Central memory CD4-positive, alpha-beta T cell (primary cell): ENCODE measurements around the gene ANGPT4.
"Not testable (repeated sequence)": the region's sequence is repeated elsewhere in the genome, so short reads cannot be mapped to it uniquely, and the experiment has no call there.

ENCODE experiments used
- DNase-seq: peaks from one replicate; pipeline ENCODE4 v3.0.0; 2022

The ANGPT4 gene

DNA sequence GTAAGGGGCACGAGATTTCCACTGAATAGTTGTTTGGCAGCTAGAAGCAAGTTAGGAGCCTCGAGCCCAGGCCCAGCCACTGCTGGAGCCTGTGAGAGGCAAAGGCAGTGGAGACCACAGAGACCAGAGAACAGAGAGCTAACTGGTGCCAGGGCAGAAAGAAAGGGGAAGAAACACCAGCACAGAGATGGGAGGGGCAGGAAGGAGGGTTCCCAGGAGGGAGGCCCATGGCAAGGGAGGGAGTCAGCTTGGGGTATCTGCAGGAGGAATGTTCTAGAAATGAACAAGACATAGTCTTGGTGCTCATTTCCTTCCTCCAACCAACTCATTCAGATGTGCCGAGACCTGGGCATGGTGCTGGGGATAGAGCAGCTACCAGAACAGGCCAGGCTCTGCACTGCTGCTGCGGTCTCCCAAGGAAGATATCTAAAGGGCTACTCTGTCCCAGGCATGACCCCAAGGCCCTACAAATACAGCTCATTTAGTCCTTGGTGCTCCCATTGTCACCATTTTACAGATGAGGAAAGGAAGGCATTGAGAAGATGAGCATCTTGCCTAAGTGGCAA is 10.7 kb downstream of the ANGPT4 start:
- DNase-seq: no peak

DNA sequence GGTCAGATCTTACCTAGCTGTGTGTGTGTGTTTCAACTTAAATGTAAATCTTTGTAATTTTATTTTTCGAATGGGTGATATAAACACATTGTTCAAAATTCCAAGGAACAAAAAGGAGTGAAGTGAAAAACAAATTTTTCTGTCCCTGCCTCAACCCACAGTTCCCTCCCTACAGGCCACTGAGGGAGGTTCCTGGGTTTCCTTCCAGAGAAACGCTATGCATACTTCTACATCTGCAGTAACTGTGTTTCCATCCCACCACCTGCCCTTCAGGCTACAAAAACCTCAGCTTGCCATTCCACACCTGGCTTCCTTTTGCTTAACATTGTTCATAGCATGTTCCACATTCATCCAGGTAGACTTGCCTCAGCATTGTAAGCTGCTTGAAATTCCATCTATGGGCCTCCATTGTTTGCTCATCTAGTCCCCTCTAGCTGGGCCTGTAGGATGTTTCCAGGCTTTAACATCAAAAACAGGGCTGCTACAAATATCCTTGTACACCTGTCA is 12.0 kb downstream of the ANGPT4 start:
- DNase-seq: no peak

DNA sequence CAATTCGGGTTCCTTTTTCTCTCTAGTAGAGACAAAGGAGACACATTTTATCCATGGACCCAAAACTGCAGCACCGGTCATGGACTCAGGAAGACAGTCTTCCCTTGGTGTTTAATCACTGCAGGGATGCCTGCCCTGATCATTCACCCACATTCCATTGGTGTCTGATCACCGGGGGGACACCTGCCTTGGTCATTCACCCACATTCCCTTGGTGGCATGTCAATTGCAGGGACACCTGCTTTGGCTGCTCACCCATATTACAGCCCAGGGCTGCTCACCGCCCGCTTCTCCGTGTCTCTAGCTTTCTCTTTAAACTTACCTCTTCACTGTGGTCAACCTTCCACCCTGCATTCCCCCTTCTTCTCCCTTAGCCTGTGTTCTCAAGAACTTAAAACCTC is 18.7 kb downstream of the ANGPT4 start:
- not testable (repeated sequence) for DNase-seq

DNA sequence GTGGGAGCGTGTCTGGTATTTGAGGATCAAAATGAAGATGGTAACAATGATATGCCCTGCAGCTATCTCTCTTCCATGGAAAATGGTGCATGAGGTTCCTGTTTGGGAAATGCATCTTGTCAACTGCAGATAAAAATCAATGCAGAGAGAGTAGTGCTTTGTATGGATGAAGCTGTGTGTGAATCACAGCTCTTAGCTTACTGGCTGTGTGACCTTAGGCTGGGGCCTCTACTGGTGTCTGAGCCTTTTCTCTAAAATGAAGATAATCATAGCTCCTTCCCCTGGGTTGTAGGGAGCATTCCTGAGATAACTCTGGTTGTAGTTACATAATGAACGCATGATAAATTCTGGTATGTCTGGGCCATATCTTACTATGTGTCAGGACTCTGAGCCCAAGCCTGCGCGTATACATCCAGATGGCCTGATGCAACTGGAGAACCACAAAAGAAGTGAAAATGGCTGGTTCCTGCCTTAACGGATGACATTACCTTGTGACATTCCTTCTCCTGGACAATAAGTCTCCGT is 19.6 kb downstream of the ANGPT4 start:
- DNase-seq: no peak

DNA sequence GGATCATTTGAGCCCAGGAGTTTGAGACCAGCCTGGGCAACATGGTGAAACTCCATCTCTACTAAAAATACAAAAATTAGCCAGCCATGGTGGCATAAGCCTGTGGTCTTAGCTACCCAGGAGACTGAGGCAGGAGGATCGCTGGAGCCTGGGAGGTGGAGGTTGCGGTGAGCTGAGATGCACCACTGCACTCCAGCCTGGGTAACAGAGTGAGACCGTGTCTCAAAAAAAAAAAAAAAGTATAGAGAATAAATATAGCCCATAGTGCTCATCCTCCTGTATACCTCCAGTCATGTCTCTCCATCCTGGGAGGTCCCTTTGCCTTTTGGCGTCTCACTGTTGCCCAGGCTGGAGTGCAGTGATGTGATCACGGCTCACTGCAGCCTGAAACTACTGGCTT is 23.8 kb downstream of the ANGPT4 start:
- not testable (repeated sequence) for DNase-seq

DNA sequence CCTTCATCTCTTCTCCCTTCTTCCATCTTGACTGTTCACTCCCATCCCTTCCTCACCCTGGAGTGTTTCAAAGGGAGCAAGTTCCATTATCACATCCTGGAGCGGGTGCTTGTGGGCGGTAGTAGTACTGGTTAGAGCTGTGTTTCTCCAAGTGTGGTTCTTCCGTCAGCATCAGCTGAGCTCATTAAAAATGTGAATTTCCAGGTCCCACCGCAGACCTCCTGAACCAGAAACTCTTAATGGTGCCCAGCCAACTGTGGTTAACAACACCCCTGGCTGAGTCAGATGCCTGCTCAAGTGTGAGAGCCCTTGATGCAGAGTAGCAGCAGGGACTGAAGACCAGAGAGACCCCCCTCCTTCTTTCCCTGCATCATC is 24.4 kb downstream of the ANGPT4 start:
- DNase-seq: no peak

DNA sequence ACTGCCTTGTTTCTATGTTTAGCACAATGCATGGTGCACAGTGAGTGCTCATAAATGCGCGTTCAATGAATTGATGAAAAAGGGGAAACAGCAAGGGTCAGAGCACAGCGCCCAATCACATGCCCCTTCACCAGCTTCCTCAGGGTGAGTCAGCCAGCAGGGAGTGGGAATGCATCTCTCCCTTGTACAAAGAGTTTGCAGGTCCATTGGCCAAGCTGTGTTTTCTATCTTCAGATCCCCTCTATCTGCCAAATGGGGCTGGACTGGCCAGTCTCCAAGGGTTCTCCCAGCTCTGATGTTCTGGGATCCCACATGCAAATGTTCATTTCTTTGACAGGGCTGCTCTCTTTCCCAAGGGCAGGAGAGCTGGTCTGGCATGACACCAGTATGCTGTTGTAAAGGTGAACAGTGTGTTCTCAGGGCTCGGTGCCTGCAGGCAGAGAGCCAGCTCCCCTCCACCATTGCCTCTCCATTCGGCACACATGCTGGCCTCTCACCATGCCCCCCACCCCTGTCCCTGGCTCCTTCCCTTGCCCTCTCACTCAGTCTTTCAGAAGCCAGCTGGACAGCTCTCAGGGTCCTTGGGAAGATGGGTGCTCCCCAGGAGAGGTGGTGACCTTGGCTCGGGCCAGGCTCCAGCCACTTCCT is 25.0 kb downstream of the ANGPT4 start:
- DNase-seq: no peak

DNA sequence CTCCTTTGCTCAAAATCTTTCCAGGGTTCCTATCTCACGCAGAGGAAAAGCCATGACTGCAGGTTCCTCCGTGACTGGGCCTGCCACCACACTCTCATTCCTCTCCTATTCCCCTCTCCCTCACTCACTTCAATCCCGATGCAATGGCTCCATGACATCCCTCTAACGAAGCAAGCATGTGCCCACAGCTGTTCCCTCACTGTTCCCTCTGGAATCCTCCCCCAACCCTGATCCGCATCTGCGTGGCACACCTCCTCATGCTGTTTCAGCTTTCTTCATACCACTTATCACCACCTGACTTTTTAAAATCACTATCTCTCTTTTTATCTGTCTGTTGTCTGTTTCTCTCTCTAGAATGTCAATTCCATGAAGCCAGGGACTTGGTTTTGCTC is 25.5 kb downstream of the ANGPT4 start:
- DNase-seq: no peak

DNA sequence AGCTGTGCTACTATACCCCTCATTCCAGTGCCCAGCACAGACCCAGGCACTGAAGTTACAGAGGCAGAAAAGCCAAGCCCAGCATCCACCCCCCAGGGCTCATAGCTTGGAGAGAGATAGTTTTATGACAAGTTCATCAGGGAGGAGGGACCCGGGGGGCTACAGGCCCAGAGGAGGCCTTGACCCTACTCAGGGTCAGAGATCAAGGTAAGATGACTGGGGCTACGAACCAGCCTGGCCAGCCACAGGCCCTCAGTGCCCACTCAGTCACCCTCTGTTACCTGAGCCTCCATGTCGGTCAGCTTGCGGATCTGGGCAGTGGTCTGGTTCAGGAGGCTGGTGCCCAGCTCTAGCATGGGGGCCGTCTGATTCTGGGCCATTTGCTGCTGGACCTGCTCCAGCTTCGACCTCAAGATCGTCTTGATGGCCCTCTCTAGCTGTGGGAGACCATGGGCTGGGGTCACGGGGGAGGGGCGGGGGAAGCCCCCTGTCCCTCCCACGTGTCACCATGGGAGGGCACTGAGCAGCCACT is 26.1 kb downstream of the ANGPT4 start:
- no peak for DNase-seq

DNA sequence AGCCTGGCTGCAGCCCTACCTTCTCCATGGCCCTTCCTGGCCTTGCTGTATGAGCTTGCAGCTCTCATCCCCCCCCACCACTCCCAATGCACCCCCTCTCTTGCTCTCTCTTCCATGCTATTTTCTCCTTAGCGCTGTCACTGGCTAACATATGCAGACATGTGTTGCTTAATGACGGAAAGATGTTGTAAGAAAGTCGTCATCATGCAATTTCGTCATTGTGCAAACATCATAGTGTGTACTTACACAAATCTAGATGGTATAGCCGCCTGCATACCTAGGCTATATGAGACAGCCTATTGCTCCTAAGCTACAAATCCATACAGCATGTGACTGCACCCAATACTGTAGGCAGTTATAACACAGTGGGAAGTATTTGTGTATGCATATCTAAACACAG is 27.0 kb downstream of the ANGPT4 start:
- no peak for DNase-seq

DNA sequence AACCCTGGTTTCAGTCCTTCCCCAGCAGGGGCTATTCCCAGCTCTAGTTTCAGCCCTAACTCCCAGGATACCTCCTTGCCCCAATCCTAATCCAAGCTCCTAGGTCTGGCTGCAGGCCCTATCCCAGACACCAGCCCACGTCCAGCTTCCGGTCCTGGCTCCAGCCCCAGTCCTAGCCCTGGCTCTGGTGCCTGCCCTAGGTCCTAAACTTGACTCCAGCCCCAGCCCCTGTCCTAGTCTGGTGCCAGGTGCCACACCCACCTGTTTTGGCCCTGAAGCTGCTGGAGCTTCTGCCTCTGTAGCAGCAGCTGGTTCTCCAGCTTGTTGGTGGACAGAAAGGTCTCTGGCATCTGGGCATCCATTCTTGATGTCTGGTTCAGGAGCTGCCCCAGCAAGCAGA is 28.1 kb downstream of the ANGPT4 start:
- no peak for DNase-seq

DNA sequence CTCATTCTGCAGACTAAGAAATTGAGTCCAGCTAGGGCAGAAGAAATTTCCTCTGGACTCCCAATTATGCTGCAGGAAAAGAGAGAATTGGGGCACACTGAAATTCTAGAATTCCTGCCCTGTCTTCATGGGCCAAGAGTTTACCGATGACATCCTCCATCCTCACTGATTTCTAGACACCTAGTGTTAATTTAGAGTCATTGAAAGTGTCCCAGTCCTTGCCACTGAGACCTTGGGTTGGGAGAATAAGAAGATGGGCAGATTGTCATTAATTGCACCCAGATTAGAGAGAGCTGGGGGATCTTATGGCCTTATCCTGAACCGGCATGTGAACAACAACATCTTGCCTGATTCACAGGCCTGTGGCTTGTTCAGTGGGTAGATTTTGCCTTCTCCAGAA is 29.0 kb downstream of the ANGPT4 start:
- DNase-seq: no peak

DNA sequence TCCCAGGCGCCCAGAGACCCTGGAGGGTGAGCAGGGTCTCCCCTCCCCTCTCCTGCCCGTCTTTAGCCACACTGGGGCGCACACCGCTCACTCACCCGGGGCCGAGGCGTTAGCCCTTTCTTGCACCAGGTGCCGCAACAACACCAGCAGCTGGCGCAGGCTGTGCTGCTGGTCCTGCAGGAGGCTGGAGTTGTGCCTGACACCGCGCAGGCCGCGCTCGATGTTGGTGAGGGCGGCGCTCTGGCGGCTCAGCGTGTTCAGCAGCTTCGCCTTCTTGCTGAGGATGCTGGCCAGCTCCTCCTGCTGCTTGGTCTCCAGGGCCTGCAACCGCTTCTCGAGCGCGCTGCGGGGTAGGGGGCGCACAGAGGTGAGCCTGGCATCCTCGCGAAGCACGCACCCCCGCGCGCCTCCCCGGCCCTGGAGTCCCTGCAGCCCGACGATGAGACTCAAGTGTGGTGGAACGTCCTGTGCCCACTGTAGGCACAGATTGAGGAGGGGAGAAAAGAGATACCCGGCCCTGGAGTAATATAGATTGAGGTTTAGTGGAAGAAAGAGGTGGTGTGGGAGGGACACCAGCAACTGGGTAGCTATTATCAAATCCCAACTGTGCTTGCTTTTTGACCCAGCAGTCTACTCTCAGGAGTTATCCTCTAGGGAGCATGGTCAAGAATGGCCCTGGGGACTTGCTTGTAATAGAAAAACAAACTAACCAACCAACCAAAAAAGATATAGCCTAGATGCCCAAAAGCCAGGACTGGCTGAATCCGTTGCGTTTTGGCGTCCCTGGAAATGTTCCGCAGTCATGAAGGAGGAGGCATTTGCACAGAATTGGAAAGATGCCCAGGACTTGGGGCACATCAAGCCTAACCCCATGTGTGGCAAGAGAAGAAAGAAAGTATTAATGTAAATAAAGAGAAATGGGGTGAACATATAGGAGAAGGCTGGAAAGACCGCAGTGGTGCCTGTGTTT is 30.9 kb downstream of the ANGPT4 start:
- no peak for DNase-seq

DNA sequence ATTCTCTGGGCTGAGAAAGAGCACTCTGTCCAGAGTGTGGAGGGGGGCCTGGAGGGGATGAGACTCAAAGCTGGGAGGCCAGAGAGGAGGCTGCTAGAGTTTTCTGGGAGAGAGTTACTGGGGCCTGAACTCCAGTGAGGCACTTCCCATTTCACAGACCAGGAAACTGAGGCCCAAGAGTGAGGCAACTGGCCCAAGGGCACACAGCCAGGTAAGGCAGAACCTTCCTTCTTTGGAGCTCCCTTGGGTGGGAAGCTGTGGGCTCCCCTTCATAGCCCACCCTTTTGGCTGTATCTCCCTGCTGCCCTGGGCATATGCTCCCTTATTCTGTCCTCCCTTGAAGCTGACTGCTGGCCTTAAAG is 34.4 kb downstream of the ANGPT4 start:
- no peak for DNase-seq

DNA sequence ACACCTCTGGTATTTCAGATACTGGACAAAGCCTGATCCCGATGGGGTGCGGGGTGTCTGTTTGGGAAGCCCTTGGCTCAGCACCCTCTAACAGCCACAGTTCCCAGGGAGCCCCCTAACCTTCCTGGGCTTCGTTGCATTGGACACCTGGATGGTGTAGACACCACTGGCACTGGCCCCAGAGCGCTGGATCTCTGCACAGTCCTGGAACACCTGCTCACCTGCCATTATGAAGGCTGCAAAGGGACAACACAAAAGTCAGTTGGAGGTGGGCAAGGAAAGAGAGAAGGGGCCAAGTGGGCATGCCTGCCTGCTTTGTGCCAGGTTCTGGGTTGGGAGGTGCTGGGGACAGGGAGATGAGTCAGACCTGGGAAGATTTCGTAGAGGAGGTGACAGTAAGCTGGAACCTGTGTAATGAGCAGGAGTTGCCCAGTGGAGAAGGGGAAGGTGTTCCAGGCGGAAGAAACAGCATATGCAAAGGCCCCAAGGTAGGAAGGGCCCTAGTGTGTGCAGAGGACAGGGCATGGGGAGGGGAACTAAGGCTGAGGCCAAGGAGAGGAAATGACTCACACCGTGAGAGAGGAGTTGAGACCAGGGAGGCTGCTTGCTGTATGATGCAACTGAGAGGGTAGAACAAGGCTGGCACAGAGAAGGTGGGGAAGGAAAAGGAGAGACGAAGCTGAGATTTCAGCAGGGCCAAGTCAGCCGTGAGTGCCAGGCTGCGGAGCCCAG is 34.9 kb downstream of the ANGPT4 start:
- DNase-seq: no peak

DNA sequence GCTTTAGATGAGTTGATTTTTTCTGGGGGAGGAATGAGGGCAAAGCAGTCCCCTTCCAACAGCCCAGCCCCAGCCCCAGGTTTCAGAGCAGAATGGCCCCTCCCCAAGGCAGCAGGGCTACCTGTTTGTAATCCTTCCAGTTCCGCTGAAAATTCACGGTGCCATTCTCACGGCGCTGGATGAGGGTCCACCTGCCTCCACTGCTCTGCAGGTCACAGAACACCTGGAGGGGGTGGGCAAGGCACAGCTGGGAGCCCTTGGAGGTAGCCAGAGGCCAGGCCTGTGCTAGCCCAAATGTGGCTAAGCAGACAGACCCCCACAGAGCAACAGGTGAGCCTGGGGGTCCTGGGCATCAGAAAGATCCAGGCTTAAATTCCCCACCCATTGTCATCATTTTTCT is 36.5 kb downstream of the ANGPT4 start:
- DNase-seq: no peak

DNA sequence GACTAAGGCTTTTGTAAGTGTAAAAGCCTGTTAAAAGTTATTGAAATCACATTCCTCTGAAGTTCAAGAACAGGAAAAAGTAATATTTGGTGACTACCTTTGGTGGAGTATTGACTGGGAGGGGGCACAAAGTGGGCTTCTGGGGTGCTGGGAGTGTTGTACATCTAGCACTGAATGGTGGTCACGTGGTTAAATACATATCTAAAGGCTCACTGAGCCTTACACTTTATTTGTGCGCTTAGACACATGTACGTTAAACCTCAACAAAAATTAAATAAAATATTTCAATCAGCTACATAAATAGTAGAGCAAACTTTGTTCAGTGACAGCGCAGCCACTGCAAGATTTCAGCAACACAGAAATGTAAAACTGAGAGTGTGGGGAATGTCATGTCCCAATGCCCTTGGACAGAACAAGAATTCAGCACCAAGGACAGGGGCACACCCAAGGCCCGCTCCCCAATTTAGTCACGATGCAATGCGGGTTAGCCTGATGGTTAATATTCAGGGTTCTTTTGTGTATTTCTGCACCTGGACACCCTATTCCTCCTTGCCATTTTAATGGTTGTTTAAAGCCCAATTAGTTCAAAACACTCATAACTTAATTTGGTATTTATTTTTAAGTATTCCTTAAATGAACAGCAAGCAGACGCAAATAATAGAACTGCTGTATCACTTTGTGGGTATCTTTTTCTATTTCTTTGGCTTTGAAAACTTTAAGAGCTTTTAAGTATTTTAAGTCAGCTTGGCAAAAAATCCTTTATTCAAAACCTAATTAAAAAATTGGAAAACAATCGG is 37.4 kb downstream of the ANGPT4 start:
- DNase-seq: no peak

DNA sequence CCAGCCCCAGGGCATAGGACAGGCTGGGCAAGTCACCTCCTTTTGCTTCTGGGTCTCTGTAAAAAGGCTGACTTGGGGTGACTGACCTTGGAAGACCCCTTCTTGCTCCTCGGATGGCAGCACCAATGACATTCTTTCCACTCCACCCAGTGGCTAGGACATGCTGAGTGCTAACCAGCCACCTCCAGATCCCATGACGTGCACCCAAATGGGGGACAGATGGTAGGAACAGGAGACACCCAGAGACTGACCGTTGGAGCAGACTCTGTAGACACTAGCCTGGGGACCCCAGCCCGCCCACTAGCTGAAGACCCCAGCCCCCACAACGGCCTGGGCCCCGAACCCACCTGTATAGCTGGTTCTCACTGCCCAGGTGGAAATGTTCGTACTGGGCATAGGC is 38.3 kb downstream of the ANGPT4 start:
- no peak for DNase-seq

DNA sequence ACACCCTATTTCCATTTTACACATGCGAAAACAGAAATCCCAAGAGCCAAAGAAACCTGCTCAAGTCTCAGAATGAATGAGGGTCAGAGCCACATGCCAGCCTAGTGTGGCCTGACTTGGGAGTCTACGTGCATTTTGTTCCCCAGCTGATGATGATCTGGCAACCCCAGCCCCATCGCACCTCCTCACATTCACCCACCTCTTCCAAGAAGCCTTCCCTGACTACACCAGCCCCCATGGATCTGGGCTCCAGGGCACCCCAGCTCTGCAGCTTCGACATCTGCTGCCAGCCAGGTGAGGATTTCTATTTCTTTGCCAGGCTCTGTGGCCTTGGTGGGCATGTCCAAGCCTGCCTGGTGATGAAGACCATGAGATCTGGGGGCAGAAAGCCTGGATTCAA is 41.0 kb downstream of the ANGPT4 start:
- DNase-seq: no peak

DNA sequence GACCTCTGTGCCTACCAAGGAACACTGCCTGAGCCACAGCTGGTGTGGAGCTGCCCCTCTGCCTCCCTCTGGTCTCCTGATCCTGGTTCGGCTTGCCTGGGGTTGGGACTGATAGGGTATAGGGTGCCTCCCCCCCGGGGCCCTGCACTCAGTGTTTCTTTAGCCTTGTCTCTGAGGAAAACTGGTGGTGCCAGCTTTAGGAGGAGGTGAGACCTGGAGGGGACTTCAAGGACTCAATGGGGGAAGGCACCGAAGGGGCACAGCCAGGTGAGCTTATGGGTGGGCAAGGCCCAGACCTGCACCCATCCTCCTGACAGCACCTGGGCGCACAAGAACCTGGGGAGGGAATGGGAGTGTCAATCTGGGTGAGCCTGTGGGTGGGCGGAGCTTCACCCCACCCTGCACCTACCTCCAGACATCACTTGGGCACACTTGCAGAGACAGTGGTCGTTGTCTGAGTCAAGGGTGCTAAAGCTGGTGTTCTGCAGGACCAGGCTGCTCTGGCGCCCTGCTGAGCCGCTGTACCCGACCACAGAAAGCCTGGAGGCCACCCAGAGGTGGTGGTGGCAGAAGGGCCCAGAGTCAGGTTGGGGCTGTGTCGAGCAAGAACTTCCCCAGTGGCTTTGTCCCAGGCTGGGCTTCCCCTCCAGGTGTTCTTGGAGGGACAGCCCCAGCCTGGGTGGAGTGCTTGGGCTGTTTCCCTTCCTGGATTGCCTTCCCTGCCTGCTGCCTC is 42.1 kb downstream of the ANGPT4 start:
- DNase-seq: no peak
